Mononuclear cell (primary cell): ENCODE data around the gene MAST4. TPM values are rescaled to one million over a fixed set of nuclear protein-coding genes. Genes with fewer than 3 reads are reported as not detected.

Experiments
- H3K27me3 ChIP-seq: 2 replicates; pipeline ENCODE4 v1.6.0; 2011; ENCODE audit warnings: low read length, control low read depth; ENCODE audit not compliant: insufficient read depth
- H3K4me1 ChIP-seq: 2 replicates; pipeline ENCODE4 v1.5.1; 2011; ENCODE audit warnings: mild to moderate bottlenecking, low read length, control low read depth; ENCODE audit not compliant: insufficient read depth
- H3K4me3 ChIP-seq: 2 replicates; pipeline ENCODE4 v1.5.1; 2011; ENCODE audit warnings: mild to moderate bottlenecking, low read length, moderate library complexity
- H3K9me3 ChIP-seq: 2 replicates; pipeline ENCODE4 v1.5.1; 2011; ENCODE audit warnings: low read depth, mild to moderate bottlenecking, control low read depth, low read length
- total RNA-seq: library from RNA; depleted of rRNA; stranded (reverse); fragments of >200 nt; gene quantifications from one replicate; pipeline ENCODE4 v1.2.3, GENCODE V29; 2012

The MAST4 gene
- total RNA-seq, 1 donor, result 8.4 TPM

DNA sequence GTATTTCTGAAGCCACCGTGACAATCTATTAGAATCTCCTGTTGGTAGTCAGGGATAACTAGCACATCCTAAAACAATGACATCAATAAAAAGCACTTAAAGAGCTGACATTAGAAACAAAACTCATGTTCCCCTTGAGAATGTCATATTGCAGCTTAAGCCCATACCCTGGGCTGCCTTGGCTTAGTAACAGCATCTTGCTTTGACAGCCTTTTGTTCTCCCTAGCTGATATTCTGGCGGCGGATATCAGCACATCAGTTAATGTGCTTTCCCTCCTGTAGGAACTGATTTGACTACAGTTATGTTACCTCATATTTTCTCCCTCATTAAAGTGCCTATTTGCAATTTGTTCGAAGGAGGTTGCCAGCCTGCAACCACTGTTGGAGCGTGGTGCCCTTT lies 386.3 kb downstream of the MAST4 start:
- no peaks in the 10 kb centered on the region for H3K4me1 ChIP-seq
- H3K27me3 ChIP-seq, result no peaks in the 10 kb centered on the region
- no peaks in the 10 kb centered on the region for H3K9me3 ChIP-seq
- H3K4me3 ChIP-seq, result no peak overlapping the region

GRCh38 chr5:66985417-66985816 lies 389.2 kb downstream of the MAST4 start:
- Histone ChIP-seq H3K9me3 (no peaks in the 10 kb centered on the region), H3K4me3 (no peak overlapping the region), H3K27me3 (no peaks in the 10 kb centered on the region), H3K4me1 (no peaks in the 10 kb centered on the region)

DNA sequence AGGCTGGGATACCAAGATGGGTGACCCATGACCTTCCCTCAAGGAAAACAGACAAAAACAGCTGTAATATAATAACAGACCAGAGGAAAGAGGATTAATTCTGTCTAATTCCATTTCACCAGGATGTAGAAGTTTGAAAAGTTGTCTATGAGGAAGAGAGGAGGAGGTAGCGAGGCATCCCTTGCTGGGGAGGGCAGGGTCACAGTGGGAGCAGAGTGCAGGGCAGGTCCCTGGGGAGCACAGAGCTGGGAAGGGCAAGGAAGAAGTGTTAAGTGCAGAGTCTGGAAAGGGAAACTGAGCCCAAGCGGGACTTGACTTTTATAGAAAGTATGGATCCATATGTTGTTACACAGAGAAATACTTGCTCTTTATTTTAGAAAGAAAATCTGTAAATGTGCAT lies 389.8 kb downstream of the MAST4 start:
- no peaks in the 10 kb centered on the region for H3K9me3 ChIP-seq
- no peaks in the 10 kb centered on the region for H3K4me1 ChIP-seq
- no peaks in the 10 kb centered on the region for H3K27me3 ChIP-seq
- no peak overlapping the region for H3K4me3 ChIP-seq

DNA sequence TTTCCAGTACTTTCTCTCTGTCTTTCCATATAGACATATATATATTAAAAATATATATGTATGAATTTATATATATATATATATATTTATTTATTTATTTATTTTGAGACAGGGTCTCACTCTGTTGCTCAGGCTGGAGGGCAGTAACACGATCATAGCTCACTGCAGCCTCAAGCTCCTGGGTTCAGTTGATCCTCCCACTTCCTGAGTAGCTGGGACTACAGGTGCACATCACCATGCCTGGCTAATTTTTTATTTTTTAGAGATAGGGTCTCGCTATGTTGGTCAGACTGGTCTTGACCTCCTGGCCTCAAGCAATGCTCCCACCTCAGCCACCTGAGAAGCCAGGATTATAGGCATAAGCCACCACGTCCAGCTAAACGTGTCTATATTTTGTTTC lies 390.3 kb downstream of the MAST4 start:
- H3K9me3 ChIP-seq, result no peaks in the 10 kb centered on the region
- no peaks in the 10 kb centered on the region for H3K4me1 ChIP-seq
- no peak overlapping the region for H3K4me3 ChIP-seq
- no peaks in the 10 kb centered on the region for H3K27me3 ChIP-seq

DNA sequence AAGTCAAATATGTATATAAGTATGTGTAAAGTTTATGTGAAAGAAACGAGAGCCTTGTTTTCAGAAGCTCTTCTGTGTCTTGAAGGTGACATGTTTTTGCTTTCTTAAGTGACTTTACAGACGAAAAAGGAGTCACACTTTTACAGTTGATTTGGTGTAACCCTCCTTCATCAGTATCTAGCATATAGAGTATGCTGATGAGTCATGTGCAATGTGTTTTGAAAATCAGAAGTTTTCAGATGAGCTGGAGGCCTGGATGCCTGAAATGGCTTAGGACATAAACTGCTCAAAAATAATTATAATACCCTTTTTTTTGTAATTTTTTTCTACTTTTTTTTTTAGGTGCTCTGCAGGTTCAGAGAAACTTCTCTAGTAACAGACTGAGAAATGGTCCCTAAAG lies 390.9 kb downstream of the MAST4 start:
- Histone ChIP-seq H3K27me3 (no peaks in the 10 kb centered on the region), H3K4me1 (no peaks in the 10 kb centered on the region), H3K9me3 (no peaks in the 10 kb centered on the region), H3K4me3 (no peak overlapping the region)

GRCh38 chr5:66987540-66987939 lies 391.3 kb downstream of the MAST4 start:
- Histone ChIP-seq H3K4me1 (peaks cover 4% of the 10 kb centered on the region), H3K4me3 (no peak overlapping the region), H3K27me3 (no peaks in the 10 kb centered on the region), H3K9me3 (no peaks in the 10 kb centered on the region)

GRCh38 chr5:66987949-66988838 lies 392.0 kb downstream of the MAST4 start:
- Histone ChIP-seq H3K9me3 (no peaks in the 10 kb centered on the region), H3K4me1 (peaks cover 7% of the 10 kb centered on the region), H3K4me3 (no peak overlapping the region), H3K27me3 (no peaks in the 10 kb centered on the region)

- H3K4me1 ChIP-seq, result peaks cover 7% of the 10 kb centered on the region
- H3K27me3 ChIP-seq, result no peaks in the 10 kb centered on the region
- no peaks in the 10 kb centered on the region for H3K9me3 ChIP-seq
- H3K4me3 ChIP-seq, result no peak overlapping the region
Observed at GRCh38 chr5:66989286-66989685, 393.1 kb downstream of the MAST4 start.

DNA sequence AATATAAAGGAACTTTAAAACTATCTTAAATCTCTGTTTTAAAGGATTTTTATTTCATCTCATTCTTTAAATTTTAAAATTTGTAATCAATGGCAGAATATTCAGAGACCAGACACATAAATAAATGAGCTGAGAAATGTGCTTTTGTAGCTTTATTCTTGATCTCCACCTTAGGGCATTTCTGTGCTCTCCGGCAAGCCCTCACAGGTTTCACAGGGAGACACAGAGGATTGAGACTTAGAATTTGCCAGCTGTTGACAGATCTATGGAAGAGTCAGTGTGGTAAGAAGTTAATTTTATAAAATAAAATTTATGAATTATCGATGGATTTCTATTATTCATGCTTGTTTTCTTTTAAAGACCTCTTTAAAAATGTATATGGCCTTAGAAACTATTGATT lies 393.6 kb downstream of the MAST4 start:
- Histone ChIP-seq H3K4me3 (no peak overlapping the region), H3K4me1 (peaks cover 7% of the 10 kb centered on the region), H3K9me3 (no peaks in the 10 kb centered on the region), H3K27me3 (no peaks in the 10 kb centered on the region)

DNA sequence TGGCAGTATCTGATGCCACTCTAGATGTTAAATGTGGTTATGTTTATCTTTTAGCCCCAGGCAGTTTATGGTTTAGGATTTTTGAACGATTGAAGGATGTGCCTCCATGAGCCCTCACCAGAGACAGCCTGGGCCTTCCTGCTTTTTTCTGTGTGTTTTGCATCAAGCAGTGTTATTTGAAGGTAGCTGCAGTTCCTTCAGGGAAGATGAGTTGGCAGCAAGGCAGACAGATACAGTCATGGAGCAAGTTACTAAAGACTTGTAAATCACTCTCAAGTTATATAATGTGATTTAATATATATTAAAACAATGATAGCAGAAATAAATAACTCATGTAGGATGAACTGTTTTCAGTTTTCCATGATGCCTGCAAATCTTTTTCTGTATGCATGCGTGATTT lies 395.6 kb downstream of the MAST4 start:
- Histone ChIP-seq H3K27me3 (no peaks in the 10 kb centered on the region), H3K4me1 (peaks cover 7% of the 10 kb centered on the region), H3K9me3 (no peaks in the 10 kb centered on the region), H3K4me3 (no peak overlapping the region)

GRCh38 chr5:66992547-66992946 lies 396.4 kb downstream of the MAST4 start:
- Histone ChIP-seq H3K4me1 (peaks cover 7% of the 10 kb centered on the region), H3K4me3 (no peak overlapping the region), H3K9me3 (no peaks in the 10 kb centered on the region), H3K27me3 (no peaks in the 10 kb centered on the region)

GRCh38 chr5:66993448-66993847 lies 397.3 kb downstream of the MAST4 start:
- no peaks in the 10 kb centered on the region for H3K9me3 ChIP-seq
- H3K4me3 ChIP-seq, result no peak overlapping the region
- H3K4me1 ChIP-seq, result peaks cover 7% of the 10 kb centered on the region

DNA sequence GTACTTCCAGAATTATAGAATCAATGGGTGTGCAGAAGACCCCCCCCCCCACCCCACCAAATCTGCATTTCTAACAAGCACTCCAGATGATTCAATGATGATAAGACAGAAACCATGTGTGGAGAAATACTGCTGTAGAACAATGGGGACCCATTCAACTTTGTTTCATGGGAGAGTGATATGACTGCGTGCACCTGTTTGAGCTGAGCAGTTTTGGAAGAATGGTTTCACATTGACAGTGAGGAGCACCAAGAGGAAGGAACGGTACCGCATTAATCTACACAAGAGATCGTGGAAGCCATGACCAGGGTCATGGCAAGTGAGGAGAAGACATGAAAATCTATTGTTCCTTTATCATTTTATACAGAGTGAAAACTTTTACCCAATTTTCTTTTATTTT lies 397.7 kb downstream of the MAST4 start:
- H3K27me3 ChIP-seq, result no peaks in the 10 kb centered on the region
- H3K9me3 ChIP-seq, result no peaks in the 10 kb centered on the region
- H3K4me3 ChIP-seq, result no peak overlapping the region
- H3K4me1 ChIP-seq, result peaks cover 7% of the 10 kb centered on the region

More at GRCh38 chr5:66993448-66993847, 397.3 kb downstream of the MAST4 start:
- no peaks in the 10 kb centered on the region for H3K27me3 ChIP-seq

DNA sequence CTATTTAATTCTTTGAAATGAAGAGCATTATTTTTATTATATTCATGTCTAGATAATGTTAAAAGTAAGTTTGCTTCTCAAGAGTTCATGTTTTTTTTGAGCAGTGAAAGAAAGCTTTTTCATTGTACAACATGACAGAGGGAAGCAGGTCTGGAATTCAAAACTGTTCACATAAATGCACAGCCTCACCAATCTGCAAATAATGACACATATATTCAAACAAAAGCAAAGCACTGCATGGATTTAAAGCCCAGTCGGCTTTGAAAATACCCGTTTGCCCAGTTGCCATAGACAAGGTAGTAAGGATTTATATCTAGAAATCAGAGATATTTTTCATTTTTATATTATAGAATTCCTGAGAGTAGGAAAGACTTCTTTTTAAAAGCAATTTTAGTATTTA lies 398.6 kb downstream of the MAST4 start:
- H3K27me3 ChIP-seq, result no peaks in the 10 kb centered on the region
- H3K4me1 ChIP-seq, result peaks cover 7% of the 10 kb centered on the region
- H3K9me3 ChIP-seq, result no peaks in the 10 kb centered on the region
- no peak overlapping the region for H3K4me3 ChIP-seq

- no peaks in the 10 kb centered on the region for H3K27me3 ChIP-seq
- no peak overlapping the region for H3K4me3 ChIP-seq
- no peaks in the 10 kb centered on the region for H3K9me3 ChIP-seq
- H3K4me1 ChIP-seq, result peaks cover 14% of the 10 kb centered on the region
Observed at GRCh38 chr5:67000794-67001475, 404.7 kb downstream of the MAST4 start.
